Epithelial cell of proximal tubule (primary cell): ENCODE results near the gene BPHL. TPM values are rescaled to one million over a fixed set of nuclear protein-coding genes. Genes with fewer than 3 reads are reported as not detected.
A peak's percentile ranks its signal among the peaks of the same experiment; 100 is the strongest.

Experiments used
- DNase-seq: peaks from one replicate; pipeline ENCODE4 v3.0.0-alpha.2; 2011; ENCODE audit warnings: low read depth
- H3K4me3 ChIP-seq: 2 replicates; pipeline ENCODE4 v1.5.1; 2011; ENCODE audit warnings: low read depth, mild to moderate bottlenecking, low read length
- CTCF ChIP-seq: conservative IDR thresholded peaks from 2 replicates; pipeline ENCODE4 v1.5.1; 2012; ENCODE audit warnings: low read depth, mild to moderate bottlenecking, low read length
- total RNA-seq: library from RNA; depleted of rRNA; stranded (reverse); fragments of >200 nt; gene quantifications from 2 replicates; pipeline ENCODE4 v1.2.3, GENCODE V29; 2015

BPHL gene
- total RNA-seq, 1 donor from 2014 or later: 30.7 TPM

DNA sequence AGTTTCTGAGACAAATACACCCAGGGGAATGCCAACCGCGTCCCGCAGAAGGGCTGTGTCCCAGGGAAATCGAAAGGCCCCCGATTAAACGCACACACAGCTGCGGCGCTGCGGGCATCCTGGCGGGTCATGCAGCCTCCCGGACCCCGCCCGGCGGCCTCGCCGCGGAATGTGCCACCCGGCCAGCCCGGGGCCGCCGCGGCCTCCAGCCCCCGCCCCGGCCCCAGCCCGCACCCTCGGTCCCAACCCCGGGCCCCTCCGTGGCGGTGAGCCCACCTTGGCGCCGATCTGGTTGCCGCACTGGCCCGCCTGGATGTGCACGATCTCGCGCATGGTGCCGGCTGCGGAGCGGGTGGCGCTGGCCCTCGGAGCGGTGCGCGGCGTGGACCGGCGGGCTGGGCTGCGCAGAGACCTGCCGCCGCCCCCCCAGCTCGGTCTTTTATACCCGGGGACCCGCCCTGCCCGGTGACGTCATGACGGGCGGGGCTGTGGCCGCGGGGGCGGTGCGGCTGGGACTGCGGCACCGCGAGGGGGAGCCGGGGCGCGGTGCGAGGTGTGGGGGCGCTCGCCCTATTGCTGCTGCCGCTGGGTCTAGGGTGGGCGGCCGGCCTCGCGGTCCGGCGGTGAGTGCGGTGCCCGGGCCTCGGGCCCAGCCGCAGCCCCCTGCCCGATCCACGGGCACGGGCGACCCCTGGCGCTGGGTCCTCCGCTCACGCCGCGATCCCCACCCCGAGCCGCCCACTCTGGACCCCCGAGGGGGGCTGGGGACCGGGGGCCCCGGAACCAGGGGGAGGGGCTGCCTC lies 38.8 kb downstream of the BPHL start, which contains the start of gene TUBB2A:
TUBB2A (minus strand) TSS at position 414 of the 803 bp plus-strand sequence; CDS start at position 333, 81 bp downstream.
- TF ChIP-seq CTCF: peak; percentile 39
- DNase-seq: no peak
- H3K4me3 ChIP-seq: peak within 1 kb of the TSS; percentile 78

DNA sequence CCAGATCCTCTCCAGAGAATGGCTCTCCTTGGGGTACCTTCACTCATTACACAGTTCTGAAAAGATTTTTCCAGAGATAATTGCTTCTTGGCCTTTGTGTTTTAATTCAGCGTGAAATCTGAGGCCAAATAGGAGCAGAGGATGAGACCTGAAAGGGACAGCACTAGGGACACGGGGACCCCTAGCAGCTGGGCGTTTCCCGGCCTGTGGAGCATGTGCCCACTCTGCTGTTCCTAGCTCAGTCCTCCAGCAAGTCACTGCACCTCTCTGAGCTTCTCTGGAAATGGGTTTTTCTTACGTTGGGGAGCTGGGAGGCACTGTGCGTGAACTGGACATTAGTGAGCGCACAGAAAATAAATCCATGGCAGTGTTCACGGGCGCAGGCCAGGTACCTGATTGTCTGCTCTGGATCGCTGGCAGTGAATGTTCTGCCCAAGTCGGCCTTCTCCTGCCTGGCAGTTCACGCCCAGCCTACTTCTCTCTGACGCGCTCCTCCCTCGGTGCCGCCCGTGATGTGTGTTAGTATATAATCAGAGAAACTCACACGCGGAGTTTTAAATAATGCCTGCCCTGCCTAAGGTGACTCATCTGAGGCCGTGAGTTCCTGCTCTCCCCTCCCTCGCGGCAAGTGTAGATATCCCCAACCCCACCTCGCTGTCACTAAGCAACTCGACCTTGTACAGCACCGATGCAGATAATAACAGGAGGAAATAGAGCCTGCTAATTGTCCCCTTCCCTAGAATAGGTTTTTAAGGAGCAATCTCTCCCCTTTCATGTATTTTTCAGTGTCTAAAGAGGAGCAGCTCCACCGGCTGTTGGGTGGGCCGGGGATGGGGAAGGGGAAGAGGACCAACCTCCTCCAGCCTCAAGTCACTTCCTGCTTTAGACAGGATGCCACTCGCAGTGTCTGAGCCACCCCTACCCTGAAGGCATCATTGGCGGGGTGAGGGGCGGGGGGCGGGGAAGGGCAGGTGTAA lies 41.6 kb downstream of the BPHL start:
- no peak for DNase-seq
- TF ChIP-seq CTCF: no peak
- no peak overlapping the region for H3K4me3 ChIP-seq

DNA sequence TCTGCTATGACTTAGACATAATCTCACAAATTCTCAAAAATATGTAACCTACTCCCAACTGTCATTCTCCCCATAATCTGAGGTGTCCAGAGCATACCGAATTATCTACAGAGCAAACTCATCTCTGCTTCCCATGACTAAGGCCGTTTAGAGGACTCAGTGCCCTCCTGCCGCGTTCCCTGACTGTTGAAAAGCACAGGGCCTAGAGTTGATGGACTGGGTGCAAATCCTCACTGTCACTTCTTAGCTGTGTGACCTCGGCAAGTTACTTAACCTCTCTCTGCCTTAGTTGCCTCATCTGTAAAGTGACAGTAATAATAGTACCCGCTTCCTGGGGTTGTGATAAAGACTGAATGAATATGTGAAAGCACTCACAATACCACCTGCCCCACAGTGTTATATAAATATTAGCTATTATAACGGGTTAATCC lies 43.6 kb downstream of the BPHL start:
- no peak for DNase-seq
- TF ChIP-seq CTCF: no peak
- peak overlapping the region; percentile 77 for H3K4me3 ChIP-seq

GRCh38 chr6:3162565-3163247 lies 44.2 kb downstream of the BPHL start:
- TF ChIP-seq CTCF: no peak
- DNase-seq: no peak
- peak overlapping the region; percentile 77 for H3K4me3 ChIP-seq

DNA sequence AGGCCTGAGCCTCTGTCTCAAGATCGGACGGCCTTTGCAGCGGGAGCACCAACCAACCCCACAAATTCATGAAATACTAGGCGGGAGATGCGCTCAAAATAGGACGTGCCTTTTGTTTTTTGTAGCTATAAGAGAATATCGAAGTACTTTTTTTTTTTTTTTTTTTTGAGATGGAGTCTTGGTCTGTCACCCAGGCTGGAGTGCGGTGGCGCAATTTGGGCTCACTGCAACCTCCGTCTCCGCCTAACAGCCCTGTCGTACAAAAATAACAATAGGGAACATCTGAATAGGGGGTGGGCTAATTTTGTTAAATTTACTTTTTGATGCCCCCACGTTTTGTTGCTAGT lies 44.7 kb downstream of the BPHL start:
- no peak for TF ChIP-seq CTCF
- DNase-seq: no peak
- H3K4me3 ChIP-seq: peak overlapping the region; percentile 77

- DNase-seq: no peak
- no peak for TF ChIP-seq CTCF
- H3K4me3 ChIP-seq: no peak overlapping the region
These were observed 45.9 kb downstream of the BPHL start for GRCh38 chr6:3164388-3164787.
